HG03196 (cell line): ENCODE measurements around the gene DCBLD1.

ENCODE experiments used
- ATAC-seq: cut with Tn5 transposase; IDR thresholded peaks from one replicate; pipeline ENCODE4 v1.9.1; 2021; ENCODE audit not compliant: unreplicated experiment

DCBLD1 gene

DNA sequence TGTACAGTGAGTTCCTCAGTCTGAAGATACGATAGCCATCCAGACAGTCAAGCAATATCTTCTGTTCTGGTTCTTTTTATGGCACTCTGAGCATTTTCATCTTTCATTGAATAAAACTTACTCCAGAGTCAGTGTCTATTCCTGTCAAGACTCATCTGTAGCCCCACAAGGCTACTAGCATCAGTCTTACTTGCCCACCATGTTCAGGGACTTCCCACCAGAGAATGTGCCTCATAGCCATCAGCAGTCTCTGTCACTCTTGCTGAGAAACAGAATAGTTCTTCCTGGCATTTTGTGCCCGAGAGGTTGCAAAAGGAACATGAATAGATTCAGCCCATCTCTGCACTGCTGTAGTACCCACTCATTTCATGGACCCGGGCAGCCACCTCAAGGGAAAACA is 12.7 kb upstream of the DCBLD1 start:
- ATAC-seq = no peak

DNA sequence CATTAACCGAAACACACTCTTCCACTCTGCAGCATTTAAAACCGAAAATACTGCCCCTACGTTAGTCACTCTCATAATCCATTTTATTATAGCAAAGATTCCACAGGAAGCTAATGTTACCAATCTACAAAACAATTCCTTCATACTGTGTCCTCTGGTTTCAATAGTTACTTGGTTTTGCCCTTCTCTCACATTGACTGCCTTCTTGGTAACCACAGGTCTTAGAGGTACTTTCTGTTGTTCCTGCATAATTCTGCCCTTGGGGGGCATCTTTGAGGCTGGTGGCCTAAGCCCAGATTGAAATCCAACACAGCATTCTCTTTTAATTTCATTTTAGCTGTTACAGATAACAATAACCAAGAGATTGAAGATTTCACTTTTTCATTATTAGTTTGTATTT is 9.8 kb upstream of the DCBLD1 start:
- no peak for ATAC-seq

DNA sequence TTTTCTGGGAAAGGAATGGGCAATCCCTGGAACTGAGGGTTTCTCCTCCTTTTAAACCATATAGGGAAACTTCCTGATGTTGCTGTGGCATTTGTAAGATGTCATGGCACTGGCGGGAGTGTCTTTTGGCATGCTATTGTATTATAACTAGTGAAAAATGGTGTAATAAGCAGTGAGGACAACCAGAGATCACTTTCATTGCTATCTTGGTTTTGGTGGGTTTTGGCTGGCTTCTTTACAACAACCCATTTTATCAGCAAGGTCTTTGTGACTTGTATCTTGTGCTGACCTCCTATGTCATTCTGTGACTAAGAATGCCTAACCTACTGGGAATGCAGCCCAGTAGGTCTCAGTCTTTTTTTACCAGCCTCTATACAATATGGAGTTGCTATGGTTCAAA is 9.1 kb upstream of the DCBLD1 start:
- ATAC-seq = no peak

DNA sequence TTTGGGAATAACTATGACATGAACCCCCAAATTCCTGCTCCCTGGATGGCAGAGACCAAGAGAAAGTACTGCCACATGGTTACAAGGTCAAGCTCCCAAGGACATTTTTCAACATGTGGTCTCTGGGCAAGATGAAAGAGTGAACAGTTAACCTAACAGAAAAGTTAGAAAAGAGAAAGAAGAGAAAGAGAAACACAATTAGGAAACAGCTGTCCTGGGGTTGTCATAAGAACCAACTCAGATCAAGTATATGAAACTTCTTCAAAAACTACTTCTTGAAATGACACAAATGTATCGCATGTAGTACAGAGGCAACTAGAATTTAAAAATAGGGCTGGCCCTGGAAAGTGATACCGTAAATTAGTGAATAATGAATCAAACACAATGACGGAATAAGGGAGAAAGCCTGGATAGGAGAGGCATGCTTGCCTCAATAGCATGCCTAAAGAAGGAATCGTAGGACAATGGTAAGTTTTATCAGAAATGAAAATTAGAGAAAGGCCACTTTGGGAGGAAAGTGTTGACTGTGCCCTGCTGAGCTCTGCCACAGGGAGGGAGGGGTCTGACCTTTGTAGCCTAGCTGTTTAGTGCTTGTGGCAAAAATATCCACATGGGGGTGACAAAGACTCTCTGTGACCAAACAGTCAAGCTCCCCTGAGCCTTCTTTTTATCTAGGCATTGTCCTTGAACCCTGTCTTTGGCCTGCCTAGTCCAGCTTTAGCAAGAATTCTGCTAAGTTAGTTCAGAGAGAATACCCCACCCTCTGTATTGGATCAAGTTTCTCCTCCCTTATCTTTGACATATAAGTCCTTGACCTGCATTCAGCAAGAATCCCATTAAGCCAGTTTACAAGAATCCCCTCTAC is 4.3 kb upstream of the DCBLD1 start:
- ATAC-seq = no peak

DNA sequence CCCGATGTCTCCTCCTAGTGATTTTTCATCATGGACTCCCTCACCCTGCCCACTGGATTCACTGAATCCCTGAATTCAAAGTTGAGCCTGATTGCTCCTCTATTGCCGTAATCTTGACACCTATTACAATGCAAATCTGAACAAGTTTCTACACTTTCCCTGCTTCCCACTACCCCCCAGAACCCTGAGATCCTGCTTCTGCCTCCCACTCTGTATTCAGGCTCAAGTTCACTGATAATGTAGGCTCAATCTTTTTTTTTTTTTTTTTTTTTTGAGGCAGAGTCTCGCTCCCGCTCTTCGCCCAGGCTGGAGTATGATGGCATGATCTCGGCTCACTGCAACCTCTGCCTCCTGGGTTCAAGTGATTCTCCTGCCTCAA is 3.6 kb upstream of the DCBLD1 start:
- ATAC-seq = no peak

DNA sequence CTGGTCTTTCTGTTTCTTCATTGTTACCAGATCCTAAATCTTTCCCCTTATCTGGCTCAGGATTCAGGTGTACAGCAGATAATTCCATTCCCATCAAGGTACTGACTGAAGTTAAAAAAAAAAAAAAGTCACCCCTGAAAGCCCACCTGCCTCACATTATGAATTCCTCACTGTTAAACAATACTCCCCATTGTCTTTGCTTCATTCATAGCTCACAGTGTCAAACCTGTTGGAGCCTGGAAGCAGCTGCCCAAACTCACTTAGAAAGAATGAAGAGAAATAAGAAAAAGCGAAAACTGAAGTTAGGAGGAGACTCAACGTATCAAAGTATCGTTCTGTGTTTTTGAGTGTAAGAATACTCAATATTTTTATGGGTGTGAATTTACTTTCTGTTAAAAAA is 1.8 kb upstream of the DCBLD1 start:
- ATAC-seq = no peak

DNA sequence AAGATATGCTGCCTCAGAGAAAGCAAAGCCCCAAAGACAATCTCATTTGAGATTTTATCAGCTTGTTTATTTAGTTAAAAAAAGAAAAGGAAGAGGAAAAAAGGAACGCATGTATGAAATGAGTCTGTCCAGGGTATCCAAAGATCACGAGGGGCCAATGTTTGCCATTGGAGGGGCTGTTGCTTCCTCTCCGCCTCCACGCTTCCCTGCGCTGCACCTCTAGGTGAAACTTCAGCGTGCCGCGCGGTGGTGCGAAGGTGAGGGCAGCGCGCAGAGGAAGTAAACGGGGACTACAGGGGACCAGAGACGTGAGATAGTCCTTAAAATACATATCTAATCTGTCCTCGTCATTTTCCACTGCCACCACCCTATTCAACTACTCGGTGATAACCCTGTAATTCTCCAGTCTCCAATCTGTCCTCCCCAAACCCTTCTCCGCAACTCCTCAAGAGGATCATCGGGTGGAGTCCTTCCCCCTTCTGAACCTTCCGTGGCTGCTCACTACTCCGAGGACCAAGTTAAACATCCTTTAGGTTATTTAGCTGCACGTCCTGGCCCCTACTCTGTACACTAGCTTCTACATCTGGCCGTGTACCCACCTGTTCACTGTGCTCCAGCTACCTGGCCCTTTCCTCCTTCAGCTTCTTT is 1.1 kb upstream of the DCBLD1 start:
- ATAC-seq = no peak

DNA sequence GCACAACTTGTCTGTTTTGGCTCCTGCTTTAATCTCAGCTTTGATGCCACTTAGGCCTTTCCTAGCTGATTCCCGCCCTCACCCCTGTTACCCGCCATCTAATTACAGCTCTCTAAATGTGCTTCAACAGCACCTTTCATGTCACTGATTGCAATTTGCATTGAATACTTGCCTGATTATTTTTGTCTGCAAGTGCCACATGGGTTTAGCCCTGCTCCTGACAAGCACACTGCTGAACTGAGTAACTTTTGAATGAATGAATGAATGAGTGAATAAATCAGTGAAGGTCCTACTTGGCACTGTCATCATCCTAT is 591 bp upstream of the DCBLD1 start:
- no peak for ATAC-seq

DNA sequence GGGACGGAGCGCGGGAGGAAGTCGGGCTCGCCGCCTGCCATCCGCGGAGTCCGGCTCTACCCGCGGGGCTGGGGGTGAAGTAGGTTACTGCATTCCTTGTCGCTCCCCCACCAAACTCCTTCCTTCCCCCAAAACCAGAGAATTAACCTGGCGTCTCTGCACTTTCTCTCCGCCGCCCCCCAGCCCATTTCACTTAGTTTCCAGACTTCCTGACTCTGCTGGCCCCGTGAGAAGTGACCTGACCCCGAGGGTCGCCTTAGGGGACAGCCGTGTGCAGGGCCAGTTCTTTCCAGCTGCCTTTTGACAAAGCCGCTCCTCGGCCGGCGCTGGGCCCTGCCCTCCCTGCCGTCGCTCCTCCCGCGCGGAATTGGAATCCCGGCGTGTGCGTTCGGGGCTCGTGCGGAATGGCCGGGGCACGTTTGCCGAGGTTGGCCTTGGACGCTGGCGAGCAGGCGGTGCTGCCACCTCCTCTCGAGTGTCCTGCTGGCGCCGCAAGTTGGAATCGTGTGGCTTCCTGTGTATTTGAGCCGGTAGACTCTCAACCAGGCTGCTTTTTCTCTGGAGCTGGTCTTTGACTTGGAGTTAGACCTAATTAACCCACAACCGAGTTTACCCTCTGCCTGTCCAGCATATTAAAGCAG is 650 bp downstream of the DCBLD1 start:
- no peak for ATAC-seq

DNA sequence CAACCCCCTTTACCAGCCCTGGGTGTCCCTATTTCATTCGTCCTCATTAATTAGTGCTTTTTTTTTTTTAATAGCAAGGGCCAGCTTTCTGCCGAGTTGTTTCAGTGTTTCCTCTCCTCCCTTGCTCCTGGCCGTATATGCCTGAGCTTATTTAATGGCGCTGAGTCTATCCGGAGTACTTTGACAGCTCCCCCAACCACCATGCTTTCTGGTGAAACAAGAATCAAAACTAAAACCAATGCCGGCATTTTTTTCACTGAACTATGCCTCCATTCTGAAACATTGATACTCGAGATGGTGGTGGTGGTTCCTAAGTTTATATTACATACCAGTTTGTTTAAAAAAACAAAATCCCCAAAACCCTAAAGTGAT is 1.2 kb downstream of the DCBLD1 start:
- ATAC-seq = no peak

DNA sequence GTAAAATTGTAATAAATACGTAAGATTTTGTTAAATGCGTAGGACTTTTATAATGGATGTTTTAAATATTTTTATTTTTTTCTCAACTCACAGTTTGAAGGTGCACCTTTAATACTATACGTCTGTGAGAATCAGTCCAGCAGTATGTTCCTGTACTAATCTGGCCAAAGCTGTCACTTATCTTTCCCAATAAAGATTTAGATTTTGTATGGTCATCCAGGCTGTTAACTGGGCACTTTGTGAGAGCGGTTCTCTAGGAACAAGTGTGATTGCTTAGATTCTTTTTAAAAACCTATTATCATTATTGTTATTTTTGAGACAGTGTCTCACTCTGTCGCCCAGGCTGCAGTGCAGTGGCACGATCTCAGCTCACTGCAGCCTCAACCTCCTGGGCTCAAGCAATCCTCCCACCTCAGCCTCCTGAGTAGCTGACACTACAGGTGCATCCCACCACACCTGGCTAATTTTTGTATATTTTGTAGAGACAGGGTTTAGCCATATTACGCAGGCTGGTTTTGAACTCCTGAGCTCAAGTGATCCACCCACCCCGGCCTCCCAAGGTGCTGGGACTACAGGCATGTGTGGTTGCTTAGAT is 1.7 kb downstream of the DCBLD1 start:
- ATAC-seq = no peak

DNA sequence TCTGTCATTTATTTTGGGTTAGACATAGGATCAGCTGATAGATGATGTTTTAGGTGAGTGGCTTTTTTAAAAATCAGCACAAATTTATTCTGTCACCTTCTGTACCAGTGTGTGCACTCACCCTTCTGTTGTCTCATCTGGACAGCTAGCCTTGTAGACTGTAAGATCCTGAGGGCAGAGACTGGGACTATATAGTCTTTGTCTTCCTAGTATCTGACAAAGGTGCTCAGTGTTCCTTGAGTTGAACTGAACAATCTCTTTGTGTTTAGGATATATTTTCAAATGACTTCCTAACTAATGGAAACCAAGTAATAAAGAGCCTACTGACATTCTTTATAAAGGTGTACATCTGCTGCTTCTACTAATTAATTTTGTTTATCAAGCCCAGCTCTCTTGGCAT is 3.0 kb downstream of the DCBLD1 start:
- ATAC-seq = no peak

DNA sequence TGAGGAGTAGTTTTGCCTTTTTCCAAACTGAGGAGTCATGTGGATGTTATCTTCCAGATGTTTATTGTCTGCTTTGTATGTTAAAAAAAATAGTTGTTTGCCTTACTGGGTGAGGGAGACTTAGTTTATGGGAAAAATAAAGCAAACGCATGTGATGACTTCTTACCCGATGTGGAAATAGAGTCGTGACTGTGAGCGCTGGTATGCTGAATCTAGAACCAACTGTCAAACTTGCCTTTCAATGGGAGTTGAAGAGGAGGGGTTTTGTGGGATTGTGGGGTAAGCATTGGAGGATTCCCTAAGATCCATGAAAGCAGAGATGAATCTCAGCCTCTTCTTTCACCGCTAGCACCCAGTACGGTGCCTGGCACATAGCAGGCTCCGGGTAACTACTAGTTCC is 5.3 kb downstream of the DCBLD1 start:
- no peak for ATAC-seq

DNA sequence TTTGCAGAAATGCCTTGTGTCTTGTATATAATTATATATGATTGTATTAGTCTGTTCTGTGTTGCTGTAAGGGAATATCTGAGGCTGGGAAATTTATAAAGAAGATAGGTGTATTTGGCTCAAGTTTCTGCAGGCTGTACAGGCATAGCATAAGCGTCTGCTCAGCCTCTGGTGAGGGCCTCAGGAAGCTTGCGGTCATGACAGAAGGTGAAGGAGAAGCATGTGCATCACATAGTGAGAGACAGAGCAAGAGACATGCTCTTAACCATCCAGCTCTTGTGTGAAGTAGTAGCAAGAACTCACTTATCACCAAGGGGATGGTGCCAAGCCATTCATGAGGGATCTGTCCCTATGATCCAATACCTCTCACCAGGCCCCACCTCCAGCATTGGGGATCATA is 6.5 kb downstream of the DCBLD1 start:
- no peak for ATAC-seq

DNA sequence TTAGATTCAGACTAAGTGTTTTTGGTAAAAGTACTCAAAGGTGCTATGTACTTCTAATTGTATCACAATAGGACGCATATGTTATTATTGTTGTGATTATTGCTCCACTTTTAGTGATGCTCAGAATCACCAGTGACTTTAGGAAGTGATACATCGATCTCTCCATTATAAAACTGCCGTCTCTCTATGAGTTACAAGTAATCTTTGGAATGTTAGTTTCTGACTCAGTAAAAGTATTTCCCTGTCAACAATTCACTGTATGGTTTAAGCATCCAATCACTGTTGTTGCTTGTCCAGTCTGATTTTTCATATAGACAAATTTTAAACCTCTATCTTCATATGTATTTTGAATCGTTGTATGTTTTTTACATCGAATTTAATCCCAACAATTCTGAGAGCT is 9.4 kb downstream of the DCBLD1 start:
- no peak for ATAC-seq

DNA sequence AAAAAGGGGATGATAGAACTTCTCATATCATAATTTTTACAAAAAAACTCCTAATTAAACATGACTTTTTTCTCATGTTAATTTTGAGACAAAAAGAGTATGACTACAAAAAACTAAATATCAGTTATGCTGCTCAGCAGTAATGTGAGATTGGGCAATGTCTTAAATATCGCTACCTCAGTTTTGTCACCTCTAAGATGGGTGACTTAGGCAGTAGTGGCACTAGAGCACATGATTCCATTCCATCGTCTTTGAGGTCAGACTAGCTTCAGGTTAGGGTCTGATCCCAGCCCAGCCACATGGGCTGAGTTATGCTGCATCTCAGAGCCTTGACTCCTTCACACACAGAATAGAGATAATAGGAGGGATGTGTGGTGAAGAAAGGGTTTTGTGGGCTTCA is 11.0 kb downstream of the DCBLD1 start:
- no peak for ATAC-seq

DNA sequence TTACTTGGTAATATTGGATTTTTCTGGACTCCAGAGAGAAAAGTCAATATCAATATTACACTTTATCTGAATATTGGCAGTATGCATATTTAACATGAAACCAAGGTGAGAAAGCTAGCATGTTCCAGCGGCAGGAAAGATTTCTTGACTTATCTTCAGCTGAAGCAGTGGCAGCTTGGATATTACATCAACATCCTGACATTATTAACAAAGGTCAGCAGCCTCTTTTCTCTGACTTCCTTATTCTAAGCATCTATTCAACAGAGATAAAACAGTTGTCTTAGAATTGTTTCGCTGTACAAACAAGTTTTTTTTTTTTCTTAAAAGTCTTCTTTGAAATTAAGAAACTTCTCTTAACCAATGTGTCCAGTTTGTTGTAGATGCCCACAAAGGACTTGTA is 11.8 kb downstream of the DCBLD1 start:
- no peak for ATAC-seq

DNA sequence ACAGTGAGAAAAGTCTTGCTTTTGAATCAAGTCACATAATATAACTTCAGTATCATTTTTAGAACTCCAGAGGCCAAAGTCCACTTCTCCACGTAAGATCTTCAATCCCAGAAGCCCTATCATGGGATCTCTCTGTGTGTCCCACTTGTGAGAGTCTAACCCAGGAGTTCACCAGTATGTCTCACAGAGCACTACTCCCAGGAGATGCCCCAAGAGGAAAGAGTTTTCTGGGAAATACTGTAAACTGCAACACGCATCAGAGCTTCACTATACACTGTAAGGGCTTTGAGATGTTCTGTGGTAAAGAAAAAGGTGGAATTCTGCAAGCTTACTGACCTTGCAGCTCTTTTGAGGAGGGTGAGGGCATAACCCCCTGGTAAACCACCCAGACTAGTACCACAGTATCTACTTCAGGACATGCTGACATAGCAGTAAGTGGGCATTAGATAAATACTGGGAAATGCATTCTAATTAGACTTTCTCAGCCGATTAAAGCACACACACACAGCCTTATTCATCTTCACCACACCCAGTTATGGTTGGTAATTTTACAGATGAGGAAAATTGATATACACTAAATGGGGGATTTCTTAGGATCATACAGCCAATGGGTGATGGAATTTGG is 12.3 kb downstream of the DCBLD1 start:
- ATAC-seq = no peak

DNA sequence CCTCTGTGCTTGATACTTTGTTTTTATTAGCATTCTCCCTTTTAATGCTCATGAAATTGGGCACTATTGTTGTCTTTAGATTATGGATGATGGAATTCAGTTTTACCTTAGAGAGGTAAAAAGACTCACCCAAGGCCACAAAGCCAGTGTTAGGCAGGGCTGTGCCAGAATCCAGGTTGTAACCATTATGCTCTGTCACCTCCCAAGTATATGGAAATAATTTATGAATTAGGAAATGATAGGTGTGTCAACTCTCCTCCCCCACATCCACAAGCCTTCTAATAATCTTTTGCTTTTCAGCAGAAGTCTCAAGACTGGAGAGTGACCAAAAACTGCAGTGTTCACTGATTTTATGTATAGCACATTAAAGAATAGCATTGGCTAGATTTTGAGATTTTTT is 13.0 kb downstream of the DCBLD1 start:
- ATAC-seq = no peak

DNA sequence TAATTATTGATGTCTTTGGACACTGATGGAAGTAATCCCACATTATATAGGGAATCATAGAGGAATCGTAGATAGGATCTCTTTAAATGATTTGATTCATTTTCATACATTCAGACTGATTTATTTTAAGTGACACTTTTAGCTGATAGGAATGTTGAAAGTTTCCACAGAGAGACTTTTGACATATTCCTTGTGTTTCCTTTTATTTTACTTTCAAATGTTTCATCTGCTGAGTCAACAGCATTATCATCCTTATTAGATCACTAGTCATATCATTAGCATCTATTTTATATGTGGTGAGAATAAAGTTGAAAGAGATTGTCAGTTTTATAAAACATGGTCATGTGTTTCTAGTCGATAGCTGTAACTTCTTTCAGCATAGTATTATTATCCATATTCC is 13.4 kb downstream of the DCBLD1 start:
- no peak for ATAC-seq

DNA sequence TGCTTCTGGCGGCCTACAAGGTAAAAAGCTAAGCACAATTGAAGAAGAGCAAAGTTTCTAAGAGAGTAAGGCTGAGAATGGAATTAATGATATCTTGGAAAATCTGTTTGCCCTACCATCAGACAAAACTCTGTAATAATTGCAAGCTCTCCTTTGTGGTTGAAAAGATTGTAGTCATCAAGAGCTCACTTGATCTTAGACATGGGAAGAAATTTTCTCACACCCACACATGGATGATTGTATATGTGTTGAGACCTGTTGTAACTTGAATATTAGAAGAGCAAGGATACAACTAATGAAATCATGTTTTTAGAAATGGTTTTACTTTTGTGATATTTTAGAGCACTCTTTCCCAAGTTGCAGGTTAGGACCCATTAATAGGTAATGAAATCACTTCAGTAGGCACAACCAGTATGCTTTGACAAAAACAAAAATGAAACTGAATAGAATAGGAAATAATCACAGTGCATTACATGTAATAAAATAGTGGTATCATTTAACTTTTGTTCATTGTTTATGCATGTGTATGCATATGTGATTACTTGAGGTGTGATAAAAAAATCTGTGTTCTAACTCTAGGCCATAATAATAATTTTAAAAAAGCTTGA is 14.0 kb downstream of the DCBLD1 start:
- peak; percentile 41 for ATAC-seq
